Fibroblast of skin of abdomen (primary cell): ENCODE results near the gene CCNT2.
A peak's percentile ranks its signal among the peaks of the same experiment; 100 is the strongest.
"Not testable (repeated sequence)": the region's sequence is repeated elsewhere in the genome, so short reads cannot be mapped to it uniquely, and the experiment has no call there.

Experiments
- DNase-seq: peaks from one replicate; pipeline ENCODE4 v3.0.0-alpha.2; 2013

Gene CCNT2

GRCh38 chr2:134919341-134920210, 954 bp downstream of the CCNT2 start:
- DNase-seq, result peak; percentile 8

- no peak for DNase-seq
Measured at GRCh38 chr2:134924912-134925311, 6.3 kb downstream of the CCNT2 start.

GRCh38 chr2:134926231-134926931, 7.8 kb downstream of the CCNT2 start:
- DNase-seq, result peak; percentile 1

- peak; percentile 41 for DNase-seq
Measured at GRCh38 chr2:134927195-134927594, 8.6 kb downstream of the CCNT2 start.

GRCh38 chr2:134932864-134933526, 14.4 kb downstream of the CCNT2 start:
- DNase-seq, result no peak

GRCh38 chr2:134933732-134934131, 15.1 kb downstream of the CCNT2 start:
- DNase-seq, result no peak

- DNase-seq, result no peak
Measured at GRCh38 chr2:134934150-134934549, 15.5 kb downstream of the CCNT2 start.

- no peak for DNase-seq
Measured at GRCh38 chr2:134934641-134935040, 16.0 kb downstream of the CCNT2 start.

GRCh38 chr2:134936691-134937090, 18.1 kb downstream of the CCNT2 start:
- DNase-seq, result no peak

GRCh38 chr2:134943540-134943939, 24.9 kb downstream of the CCNT2 start:
- no peak for DNase-seq

GRCh38 chr2:134944975-134945374, 26.4 kb downstream of the CCNT2 start:
- DNase-seq, result no peak

GRCh38 chr2:134946073-134946472, 27.5 kb downstream of the CCNT2 start:
- no peak for DNase-seq

- no peak for DNase-seq
Measured at GRCh38 chr2:134949981-134950708, 31.5 kb downstream of the CCNT2 start.

- no peak for DNase-seq
Measured at GRCh38 chr2:134950886-134951285, 32.3 kb downstream of the CCNT2 start.

- DNase-seq, result no peak
Measured at GRCh38 chr2:134952608-134953007, 34.0 kb downstream of the CCNT2 start.

GRCh38 chr2:134954065-134954464, 35.4 kb downstream of the CCNT2 start:
- DNase-seq, result no peak

- no peak for DNase-seq
Measured at GRCh38 chr2:134955744-134956143, 37.1 kb downstream of the CCNT2 start.

GRCh38 chr2:134957477-134957876, 38.9 kb downstream of the CCNT2 start:
- DNase-seq, result no peak

- DNase-seq, result not testable (repeated sequence)
Measured at GRCh38 chr2:134967166-134967565, 48.5 kb downstream of the CCNT2 start.

- DNase-seq, result no peak
Measured at GRCh38 chr2:134973241-134974138, 54.9 kb downstream of the CCNT2 start.

- DNase-seq, result no peak
Measured at GRCh38 chr2:134975281-134976009, 56.8 kb downstream of the CCNT2 start.
